Lower leg skin (tissue), 3 donors: Measurements from ENCODE around the gene DUXB.

Experiments used
- POLR2A ChIP-seq, 2 donors: fragments of 450-650 bp; IDR thresholded peaks; one replicate each; pipeline ENCODE4 v1.6.1; 2016 to 2017; ENCODE audit warnings: antibody characterized with exemption in 2 of 2, mild to moderate bottlenecking in 1 of 2, moderate library complexity in 1 of 2
- TF ChIP-seq, protein P1 (sequence below), 3 donors: fragments of 450-650 bp; IDR thresholded peaks; one replicate each; pipeline ENCODE4 v1.5.1; 2016; ENCODE audit warnings: antibody characterized with exemption in 3 of 3, mild to moderate bottlenecking in 3 of 3, moderate library complexity in 2 of 3

DNA sequence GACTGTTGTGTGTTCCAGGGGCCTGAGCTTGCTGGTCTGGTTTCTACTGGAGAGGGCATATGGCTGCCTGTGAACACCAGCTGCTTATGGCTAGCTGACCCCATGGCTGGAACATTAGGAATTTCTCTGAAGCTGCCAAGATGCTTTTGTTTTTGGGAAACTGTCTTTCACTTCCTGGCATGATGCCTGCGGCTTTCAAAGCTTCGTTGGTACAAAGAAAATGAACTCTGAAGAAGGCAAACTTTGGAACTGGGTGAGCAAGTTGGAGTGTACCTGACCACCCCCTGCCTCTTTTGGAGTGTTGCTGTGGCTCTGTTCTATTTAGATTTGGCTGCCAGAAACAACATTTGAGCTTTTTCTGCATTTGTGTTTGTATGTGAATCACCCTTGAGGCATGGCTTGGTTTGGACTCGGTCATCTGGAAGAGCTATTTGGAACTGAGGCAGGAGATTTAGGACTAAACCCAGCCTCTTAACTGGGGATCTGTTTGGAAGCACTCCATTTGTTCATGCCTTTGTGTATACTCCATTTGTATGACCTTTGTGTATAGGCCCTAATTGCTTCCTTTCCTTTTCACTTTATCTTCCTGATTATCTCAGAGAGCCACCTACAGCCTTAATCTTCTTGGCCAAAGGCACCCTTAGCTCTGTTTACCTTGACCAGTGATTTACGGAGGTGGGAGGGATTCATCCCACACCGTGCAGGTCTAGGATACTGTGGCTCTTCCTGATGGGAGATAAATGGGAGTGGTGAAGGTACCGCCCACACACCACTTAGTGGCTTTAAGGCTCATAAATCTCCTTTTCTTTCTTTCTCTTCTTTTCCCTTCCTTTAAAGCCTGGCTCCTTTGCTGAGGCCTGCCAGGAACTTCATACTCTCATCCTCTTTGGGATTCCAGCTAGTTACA is 32.3 kb upstream of the DUXB start:
- TF ChIP-seq, protein P1, sequence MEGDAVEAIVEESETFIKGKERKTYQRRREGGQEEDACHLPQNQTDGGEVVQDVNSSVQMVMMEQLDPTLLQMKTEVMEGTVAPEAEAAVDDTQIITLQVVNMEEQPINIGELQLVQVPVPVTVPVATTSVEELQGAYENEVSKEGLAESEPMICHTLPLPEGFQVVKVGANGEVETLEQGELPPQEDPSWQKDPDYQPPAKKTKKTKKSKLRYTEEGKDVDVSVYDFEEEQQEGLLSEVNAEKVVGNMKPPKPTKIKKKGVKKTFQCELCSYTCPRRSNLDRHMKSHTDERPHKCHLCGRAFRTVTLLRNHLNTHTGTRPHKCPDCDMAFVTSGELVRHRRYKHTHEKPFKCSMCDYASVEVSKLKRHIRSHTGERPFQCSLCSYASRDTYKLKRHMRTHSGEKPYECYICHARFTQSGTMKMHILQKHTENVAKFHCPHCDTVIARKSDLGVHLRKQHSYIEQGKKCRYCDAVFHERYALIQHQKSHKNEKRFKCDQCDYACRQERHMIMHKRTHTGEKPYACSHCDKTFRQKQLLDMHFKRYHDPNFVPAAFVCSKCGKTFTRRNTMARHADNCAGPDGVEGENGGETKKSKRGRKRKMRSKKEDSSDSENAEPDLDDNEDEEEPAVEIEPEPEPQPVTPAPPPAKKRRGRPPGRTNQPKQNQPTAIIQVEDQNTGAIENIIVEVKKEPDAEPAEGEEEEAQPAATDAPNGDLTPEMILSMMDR (IDR thresholded peaks at IDR 0.05): no peak
- TF ChIP-seq POLR2A (IDR thresholded peaks at IDR 0.05): no peak
